GM21381 (cell line): ENCODE measurements around the gene PMEPA1.
A peak's percentile ranks its signal among the peaks of the same experiment; 100 is the strongest.

Experiments used
- ATAC-seq: cut with Tn5 transposase; IDR thresholded peaks from one replicate; pipeline ENCODE4 v1.9.1; 2021; ENCODE audit warnings: mild to moderate bottlenecking, moderate library complexity; ENCODE audit not compliant: unreplicated experiment

The PMEPA1 gene

DNA sequence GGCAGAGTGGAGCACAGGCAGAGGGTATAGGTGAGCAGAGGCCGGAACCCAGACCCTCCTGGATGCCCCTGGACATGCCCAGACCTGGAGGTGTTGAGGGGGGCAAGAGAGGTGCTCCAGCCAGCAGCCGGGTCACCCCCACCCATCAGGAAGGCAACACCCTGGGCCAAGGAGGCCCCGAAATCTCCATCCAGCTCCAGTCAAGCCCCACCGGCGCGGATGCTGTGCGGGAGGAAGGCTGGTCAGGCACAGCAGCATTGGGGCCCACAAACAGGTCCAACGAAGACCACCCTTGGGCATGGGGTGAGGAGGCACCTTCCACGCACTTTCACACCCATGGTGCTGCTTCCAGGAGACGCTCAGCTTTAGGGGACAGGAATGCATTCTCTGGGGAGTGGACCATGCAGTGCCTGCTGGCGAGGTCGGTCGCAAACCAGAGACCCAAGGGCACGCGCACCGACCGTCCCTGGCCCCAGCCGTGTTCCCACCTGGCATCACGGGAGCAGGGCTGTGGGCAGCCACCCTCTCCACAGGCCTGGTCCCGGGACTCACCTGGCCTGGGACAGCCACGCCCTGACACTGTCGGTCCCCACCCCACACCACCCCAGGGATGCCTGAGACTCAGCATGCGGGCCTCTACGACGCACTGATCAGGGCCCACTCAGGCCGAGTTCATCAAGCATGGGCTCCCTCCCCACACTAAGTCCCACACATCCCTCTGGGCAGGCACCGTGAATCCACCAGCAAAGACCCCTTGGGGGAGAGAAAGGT lies 45.9 kb downstream of the PMEPA1 start:
- ATAC-seq = no peak

GRCh38 chr20:57663241-57663640 lies 46.6 kb downstream of the PMEPA1 start:
- ATAC-seq = no peak

DNA sequence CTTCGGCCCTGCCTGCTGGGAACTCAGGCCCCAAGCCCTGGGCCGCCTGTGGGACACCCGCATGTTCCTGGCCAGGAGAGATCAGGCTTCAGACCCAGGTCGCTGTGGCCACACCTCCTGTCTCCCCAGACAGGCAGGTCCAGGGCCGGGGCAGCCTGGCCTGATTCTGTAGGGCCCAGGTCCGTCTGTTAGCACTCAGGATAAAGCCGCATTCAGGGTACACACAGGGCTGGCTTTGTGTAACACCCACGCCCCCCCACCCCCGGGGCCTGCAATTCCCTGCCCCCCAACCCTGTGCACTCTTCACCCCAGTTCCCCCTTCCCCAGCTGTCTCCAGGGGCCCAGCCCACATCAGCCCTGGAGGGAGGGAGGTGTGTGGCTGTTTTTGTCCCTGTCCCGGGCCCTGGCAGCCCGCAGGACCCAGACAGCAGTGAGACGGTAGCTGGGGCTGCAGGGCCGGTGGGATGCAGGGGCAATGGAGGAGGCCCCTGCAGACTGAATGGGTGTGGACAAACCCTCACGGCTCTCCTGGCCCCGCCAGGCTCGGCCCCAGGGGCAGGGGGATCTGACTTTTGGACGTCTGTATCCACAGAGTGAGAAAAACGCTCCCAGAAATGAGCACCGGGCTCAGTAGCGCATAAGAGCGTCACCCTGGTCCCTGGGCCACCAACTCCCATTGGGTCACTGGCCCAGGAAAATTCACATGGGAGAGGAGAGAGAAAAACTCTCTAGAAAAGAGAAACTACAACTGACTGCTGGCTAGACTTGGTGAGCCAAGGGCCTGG lies 47.2 kb downstream of the PMEPA1 start:
- ATAC-seq = no peak

GRCh38 chr20:57661746-57662455 lies 47.9 kb downstream of the PMEPA1 start:
- no peak for ATAC-seq

DNA sequence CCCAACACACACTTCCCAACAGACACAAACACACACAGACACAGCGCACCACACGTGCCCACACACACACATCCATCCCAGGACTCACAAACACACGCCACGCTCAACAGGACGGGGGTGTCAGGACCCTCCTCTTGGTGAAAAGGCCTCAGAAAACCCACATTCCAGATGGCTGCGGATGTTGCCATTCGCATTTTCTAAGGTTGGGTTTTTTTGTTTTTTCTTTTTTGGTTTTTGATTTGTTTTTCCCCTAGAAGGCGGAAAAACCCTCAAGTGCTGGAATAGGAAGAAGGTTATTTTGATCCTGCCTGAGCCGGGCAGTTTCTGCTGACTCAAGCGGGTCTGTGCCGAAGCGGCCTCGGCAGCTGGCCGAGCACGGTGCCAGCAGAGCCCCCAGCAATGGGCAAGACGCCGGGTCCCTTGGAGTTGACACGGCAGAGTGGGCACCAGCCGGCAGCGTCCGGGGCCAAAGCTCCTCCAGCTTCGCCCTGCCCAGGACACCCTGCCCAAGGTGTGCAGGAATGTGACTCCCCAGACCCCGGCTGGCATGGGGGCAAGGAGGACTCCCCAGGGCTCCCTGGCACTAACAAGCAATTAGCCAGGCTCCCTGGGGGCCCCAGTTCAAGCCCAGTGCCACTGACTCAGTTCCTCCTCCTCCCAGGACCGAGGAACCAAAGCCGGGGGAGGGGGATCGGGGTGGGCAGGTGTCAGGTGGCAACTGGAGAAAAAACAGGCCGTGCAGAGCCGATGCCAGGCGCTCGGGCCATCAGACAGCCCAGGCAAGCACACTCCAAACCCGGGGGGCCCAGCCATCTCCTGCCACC lies 48.7 kb downstream of the PMEPA1 start:
- no peak for ATAC-seq

- no peak for ATAC-seq
Measured at GRCh38 chr20:57660181-57660921, 49.5 kb downstream of the PMEPA1 start.

DNA sequence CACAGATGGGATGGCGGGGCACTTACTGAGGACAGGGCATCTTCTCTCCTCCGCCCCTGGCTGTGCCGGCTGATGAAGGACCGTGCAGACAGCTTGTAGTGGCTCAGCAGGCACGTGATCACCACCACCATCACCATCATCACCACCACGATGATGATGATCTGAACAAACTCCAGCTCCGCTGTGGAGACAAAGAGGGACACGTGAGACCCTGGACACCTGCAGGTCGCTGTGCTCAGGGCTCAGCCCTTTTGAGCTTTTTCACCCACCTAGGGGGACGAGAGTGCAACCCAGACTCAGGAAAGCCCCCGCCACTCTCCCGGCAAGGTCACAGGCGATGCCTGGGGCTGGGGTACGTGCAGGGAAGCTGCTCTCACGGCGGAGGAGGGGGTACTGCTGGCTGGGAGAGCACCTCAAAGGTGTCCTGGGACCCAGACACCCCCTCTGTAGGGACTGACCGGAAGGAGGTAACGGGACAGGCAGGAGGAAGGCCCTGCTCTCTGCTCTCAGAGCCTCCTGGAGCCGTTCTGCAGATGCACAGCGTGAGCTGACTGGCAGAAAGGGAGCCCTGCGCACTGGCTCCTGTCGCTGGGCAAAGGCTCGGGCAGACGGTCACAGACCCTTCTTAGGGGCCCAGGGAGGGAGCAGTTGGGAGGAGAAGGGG lies 50.2 kb downstream of the PMEPA1 start:
- no peak for ATAC-seq

DNA sequence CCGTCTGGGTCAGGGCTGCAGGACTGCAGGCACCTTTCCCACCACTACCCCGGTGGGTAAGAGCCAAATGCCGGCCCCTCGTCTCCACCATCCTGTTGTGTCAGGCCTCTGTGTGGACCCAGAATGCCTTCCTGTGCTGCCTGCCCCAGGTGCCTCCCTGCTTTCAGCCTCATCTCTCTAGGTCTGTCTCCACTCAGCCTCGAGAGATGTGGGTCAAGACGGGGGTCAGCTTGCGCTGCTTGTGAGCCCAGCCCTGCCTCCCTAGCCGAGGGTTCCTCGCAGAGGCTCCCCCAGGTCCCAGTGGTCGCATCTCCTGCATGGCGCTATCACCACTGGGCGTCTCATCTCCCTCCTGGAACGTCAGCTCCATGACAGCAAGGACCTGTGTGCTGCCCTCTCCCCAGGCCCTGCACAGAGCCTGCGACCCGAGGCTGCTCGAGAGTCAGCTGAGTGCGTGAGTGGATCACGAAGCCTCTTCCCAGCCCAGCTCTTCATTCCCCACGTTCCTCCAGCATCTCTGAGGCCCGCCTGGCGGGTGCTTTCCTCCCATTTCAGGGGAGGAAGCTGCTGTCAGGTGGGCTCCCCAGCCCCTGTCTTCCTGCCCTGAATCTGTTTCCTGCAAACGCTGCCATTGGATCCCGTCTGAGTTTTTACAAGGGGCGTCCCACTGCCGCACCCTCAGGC lies 50.8 kb downstream of the PMEPA1 start:
- no peak for ATAC-seq

DNA sequence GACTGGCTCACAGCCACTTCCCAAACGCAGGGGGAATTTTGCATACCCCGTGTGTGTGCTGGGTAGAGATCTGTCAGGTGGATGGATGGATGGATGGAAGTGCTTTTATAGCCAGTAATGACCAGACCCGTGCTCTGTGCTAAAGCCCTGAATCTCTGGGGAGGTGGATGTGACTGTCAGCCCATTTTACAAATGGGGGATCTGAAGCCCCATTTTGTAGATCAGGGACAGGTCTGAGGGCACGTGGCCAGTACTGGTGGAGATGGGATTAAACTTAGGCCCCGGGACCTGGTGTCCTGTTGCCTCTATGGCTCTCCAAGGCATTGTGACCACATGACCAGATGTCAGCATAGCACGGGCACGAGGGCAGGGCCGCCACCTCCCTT lies 51.4 kb downstream of the PMEPA1 start:
- ATAC-seq = no peak

DNA sequence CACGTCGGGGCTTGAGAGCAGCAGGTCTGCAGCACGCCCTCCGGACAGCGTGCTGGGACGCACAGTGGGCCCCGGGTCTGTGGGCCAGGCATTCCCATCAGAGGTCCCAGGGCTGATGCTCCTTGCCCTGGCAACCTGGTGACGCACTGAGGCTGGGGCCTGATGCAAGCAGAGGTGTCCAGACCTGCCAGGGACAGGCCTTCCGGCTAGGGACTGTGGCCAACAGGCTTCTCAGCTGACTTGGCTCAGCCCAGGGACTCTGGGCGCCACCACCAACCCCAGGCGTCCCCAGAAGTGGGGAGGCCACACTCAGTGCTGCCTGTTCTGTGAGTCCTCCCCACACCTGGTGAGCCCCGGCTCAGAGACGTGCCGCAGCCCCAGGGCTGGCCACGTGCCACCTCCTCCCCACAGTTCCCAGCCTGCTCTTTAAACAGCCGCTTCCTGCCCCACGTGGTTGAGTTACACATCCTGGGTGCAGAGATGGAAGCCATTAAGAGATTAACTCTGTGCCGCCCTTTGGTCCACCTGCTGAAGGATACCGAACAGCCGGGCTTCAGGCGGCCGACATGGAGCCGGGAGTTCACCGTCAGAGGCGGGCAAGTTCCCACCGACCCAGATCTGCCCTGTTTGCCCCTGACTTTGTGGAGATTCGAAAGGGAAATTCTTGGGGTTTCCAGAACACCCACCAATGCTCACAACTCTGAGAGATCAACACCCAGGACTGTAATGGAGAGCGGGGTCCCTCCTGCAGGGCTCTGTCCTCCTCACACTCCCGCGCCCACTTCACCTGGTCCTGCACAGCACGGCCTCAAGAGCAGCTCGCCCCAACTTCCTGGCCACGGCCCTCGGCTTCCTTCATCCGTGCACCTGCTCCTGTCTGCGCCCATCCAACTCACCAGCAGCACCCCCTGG lies 52.0 kb downstream of the PMEPA1 start:
- ATAC-seq = no peak

- no peak for ATAC-seq
Measured at GRCh38 chr20:57656821-57657534, 52.8 kb downstream of the PMEPA1 start.

DNA sequence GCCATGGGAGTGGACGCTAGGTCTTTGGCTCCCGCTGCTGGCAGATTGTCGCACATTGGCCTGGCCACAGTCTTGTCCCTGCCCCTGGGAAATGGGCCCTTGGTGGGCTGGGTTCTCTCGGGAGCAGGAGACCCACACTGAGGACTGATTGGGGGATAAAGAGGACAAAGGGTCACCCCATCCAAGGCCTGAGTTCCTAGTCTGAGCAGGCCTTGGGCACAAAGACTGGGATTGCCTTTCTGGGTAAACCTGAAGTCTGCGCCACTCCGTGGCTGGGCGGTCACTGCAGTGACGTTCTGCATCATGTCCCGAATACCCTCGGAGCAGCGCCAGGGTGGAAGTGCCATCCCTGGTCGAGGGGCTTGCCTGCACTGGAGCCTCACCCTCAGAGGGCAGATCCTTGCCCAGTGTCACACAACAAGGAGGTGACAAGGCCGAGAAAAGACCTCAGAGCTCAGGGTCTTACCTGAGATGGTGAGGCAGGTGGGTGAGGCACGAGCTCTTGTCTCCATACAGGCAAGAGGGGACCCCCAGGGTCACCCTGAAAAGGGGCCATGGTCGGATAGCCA lies 53.5 kb downstream of the PMEPA1 start:
- ATAC-seq = no peak

- no peak for ATAC-seq
Measured at GRCh38 chr20:57655809-57656155, 54.0 kb downstream of the PMEPA1 start.

- ATAC-seq = no peak
Measured at GRCh38 chr20:57654998-57655808, 54.6 kb downstream of the PMEPA1 start.

- ATAC-seq = peak; percentile 60
Measured at GRCh38 chr20:57654363-57654997, 55.3 kb downstream of the PMEPA1 start.

DNA sequence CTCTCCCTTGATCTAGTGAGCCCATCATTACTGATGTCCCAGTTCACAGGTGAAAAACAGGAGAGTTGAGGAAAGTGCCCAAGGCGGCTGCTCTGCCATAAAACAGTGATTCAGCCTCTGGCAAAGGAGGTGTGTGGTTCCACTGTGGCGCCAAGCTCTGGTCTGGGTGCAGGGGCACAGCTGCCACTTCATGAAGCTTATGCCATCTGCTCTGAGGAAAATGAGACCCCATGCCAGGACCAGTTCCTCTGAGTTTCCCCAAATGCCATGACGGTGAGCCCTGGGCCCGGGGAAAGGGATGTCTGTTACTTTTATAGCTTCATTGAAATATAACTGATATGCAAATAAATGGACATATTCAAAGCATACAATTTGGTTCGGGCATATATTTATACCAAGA lies 55.9 kb downstream of the PMEPA1 start:
- ATAC-seq = no peak
